Sigmoid colon (tissue), 4 donors: ENCODE measurements around the gene COMMD9.

Source experiments
- POLR2A ChIP-seq, 2 donors: fragments of 450-650 bp; IDR thresholded peaks; one replicate each; pipeline ENCODE4 v1.6.1; 2016; ENCODE audit warnings: antibody characterized with exemption in 2 of 2, mild to moderate bottlenecking in 2 of 2, moderate library complexity in 2 of 2
- POLR2AphosphoS5 ChIP-seq, 4 donors: sonication (generic); formaldehyde crosslinking; IDR thresholded peaks; one replicate each; pipeline ENCODE4 v1.6.1; 2017; ENCODE audit warnings: antibody characterized with exemption in 4 of 4
- TF ChIP-seq, protein P1 (sequence below), 4 experiments: fragments of 450-650 bp in 3 of 4; fragments of 200-600 bp in 1 of 4; IDR thresholded peaks; one replicate each; pipeline ENCODE4 v1.5.1; 2016 to 2019; ENCODE audit warnings: antibody characterized with exemption in 4 of 4, mild to moderate bottlenecking in 3 of 4, moderate library complexity in 2 of 4

DNA sequence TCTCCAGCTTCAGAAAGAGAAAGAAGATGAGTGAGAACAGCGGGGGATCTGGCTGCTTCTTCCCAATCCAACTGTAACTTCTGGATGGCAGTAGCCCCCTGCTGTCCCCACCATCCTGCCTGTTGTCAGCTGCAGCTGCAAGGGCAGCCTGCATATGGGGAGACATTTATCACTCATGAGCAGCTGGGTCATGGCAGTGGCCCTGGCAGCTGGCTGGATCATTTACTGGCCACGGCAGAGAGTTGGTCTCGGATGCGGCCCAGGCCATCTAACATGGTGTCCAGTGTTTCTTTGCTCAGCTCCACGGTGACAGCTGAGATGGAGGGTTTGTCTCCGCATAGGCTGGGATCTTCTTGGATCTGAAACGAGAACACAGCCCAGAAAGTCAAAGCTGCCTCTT is 14.8 kb downstream of the COMMD9 start:
- TF ChIP-seq, protein P1, sequence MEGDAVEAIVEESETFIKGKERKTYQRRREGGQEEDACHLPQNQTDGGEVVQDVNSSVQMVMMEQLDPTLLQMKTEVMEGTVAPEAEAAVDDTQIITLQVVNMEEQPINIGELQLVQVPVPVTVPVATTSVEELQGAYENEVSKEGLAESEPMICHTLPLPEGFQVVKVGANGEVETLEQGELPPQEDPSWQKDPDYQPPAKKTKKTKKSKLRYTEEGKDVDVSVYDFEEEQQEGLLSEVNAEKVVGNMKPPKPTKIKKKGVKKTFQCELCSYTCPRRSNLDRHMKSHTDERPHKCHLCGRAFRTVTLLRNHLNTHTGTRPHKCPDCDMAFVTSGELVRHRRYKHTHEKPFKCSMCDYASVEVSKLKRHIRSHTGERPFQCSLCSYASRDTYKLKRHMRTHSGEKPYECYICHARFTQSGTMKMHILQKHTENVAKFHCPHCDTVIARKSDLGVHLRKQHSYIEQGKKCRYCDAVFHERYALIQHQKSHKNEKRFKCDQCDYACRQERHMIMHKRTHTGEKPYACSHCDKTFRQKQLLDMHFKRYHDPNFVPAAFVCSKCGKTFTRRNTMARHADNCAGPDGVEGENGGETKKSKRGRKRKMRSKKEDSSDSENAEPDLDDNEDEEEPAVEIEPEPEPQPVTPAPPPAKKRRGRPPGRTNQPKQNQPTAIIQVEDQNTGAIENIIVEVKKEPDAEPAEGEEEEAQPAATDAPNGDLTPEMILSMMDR (IDR thresholded peaks at IDR 0.05): no peak
- TF ChIP-seq POLR2AphosphoS5 (IDR thresholded peaks at IDR 0.05) (no peak), POLR2A (IDR thresholded peaks at IDR 0.05) (no peak)
